HG03045 (cell line): ENCODE measurements around the gene LPIN1.

ENCODE experiments used
- ATAC-seq: cut with Tn5 transposase; IDR thresholded peaks from one replicate; pipeline ENCODE4 v1.9.1; 2021; ENCODE audit warnings: mild to moderate bottlenecking, moderate library complexity; ENCODE audit not compliant: unreplicated experiment

The LPIN1 gene

DNA sequence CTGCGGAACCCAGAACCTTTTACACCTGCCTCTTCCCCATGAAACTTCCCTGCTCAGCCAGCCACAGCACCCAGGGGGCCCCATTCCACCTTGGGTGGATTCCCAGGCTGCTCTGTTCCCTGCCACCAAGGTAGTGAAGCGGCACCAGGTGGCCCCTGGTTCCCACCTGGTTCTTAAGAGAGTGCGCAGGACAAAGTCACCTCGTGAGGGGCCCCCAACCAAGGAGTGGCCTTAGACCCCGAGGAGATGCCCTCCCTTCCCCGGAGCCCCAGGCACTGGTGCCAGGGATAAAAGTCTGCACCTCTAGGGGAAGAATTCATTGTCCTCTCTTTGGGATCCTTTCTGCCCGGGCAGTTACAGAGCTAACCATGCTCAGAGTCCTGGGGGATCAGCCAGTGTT lies 3.1 kb upstream of the LPIN1 start:
- no peak for ATAC-seq

- peak; percentile 57 for ATAC-seq
Observed at GRCh38 chr2:11743846-11744553, 2.4 kb upstream of the LPIN1 start.

GRCh38 chr2:11744631-11745394 lies 1.6 kb upstream of the LPIN1 start:
- ATAC-seq = no peak

- no peak for ATAC-seq
Observed at GRCh38 chr2:11745613-11746375, 638 bp upstream of the LPIN1 start.

DNA sequence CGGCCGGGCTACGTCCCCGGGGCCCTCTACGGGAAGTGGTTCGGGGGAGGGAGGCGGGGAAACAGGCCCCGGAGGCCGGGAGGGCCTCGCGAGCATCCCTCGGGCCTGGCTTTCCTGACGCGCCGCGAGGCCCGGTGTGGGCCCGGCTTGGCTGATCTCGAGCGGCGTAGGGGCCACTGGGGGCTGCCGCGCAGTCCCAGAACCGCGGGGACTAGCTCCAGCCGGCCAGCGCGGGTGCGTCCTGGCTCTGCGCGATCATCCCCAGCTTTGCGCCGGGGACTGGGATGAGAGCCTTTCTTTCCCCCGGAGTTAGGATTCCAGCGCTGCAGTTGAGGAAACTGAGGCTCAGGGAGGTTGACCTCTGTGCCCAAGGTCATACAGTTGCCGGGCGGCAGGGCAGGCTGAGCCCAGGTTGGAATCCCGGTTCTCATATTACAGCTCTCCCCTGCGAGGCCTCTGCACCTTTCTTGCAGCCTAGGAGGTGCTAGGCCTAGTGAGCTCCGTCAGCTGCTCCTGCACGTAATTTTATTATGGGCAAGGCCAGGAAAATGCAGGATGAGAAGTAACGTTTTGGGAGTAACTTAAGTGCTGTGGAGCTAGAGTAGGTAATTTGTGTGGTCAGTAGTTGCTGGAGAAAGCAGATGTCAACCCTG lies 501 bp downstream of the LPIN1 start:
- no peak for ATAC-seq

- ATAC-seq = no peak
Observed at GRCh38 chr2:11748018-11748860, 1.8 kb downstream of the LPIN1 start.

- no peak for ATAC-seq
Observed at GRCh38 chr2:11748861-11749645, 2.6 kb downstream of the LPIN1 start.

DNA sequence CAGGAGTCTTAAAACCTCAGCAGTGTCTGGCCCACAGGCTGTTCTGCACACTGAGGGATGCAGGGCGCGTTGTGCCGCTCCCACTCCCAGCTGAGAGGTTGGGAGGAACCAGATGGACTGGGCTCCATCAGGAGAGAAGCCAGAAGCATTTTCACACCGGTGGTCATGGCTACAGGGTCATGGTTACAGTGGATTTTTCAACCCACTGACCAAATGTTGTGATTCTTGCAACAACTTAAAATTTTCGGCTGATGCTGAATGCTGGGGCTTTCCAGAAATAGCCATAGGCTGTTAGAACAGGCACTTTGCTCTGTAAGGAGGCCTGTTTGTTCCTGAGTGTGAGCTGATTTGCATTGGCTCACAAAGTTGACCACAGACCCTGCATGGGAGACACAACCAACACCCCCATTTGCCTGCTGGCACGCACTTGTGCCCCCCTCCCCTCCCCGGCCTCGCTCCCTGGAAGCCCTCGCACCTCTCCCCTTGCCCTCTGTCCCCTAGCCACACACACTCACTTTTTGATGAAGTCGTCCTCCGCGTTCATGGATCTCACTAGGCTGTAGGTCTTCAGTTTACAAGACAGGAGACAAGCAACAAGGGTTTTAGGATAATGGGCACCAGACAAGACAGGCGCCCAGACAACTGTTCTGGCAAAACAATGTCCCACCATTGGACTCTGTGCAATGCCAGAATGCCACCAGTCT lies 3.4 kb downstream of the LPIN1 start:
- ATAC-seq = peak; percentile 16

DNA sequence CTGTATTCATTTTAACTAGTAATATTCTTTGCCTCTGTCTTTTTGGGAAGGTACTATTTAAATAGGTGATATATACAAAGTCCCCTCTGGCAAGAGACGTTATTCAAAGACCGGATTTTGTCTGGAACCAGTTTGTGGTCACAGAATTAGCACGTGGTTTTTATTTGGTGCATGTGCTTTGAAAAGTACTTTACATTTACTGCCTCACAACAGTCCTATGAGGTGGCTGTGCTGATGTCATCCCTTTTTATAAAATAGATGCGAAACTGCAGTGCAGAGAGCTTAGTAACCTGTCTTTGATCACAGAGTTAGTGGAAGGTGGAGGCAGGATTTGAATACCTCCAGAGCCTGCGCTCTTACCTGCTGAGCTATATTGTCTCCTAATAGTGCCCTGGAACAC lies 4.0 kb downstream of the LPIN1 start:
- ATAC-seq = peak; percentile 29

GRCh38 chr2:11750917-11751316 lies 4.5 kb downstream of the LPIN1 start:
- no peak for ATAC-seq

GRCh38 chr2:11752906-11753305 lies 6.5 kb downstream of the LPIN1 start:
- ATAC-seq = no peak

DNA sequence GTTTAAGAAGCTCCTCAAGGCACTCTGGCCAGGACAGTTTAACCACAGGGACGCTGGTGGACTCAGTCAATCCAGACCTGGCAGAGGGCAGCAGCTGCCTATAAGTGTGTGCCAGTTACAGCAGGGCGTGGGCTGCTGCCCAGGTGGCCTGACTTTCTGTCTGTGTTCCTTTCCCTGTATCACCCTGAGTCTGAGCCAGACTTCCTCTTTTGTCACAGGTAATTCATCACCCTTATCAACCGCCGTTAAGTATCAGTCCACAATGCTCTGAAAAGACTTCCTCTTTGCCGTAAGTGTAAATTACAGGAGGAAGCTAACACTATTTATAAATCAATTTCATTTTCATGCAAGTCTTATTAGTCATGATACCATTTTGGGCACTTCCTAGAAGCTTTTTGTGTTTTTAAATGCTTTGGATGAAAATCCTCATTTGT lies 7.0 kb downstream of the LPIN1 start:
- peak; percentile 69 for ATAC-seq

DNA sequence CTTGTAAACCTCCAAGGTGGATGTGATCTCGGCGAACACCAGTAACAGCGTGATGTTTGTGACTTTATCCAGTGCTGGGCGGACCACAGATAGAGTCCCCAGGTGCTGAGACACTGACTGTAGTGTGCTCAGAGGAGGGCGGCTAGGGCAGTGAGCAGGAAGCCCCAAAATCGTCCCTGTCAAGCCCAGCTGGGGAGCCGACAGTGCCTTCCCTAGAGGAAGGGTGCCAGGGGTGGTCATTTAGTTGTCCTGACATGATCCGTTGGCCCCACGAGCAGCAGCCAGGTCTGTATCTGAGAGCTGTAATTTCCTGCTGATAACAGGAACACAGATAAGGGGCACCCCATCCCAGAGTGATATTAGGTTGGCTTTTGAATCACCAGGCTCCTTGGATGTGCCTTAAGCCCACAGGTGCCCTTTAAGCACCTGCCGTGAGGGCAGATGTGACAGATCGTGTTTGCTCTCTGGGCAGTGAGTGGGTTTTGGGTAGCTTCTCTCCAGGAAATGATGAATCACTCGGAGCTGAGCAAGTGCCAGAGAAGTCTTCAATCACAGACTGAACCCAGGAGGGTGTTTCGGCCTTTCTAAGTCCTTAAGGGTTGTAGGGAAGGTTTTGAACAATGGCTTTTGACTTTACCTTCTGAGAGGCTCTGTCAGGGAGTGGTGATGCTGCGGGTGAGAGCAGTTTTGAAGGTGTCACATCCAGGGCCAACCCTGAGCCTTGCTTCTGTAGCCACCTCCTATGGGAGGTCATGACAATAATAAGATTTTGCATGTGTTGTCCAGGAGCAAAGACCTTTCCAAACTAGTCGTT lies 7.7 kb downstream of the LPIN1 start:
- ATAC-seq = peak; percentile 36

DNA sequence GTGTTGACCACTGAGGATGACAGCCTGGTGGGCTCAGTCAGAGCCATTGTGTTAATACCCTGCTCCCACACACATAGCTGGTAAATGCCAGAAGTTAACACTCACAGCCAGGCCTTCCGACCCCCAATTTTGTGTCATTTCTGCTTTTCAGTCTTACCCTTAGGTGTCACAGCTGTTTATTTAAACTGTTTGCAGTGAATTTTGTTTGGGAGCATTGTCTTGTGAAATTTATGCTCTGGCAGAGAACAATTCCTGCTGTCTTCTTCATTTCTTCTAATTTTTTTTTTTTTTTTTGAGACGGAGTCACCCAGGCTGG lies 8.2 kb downstream of the LPIN1 start:
- no peak for ATAC-seq

- ATAC-seq = no peak
Observed at GRCh38 chr2:11757101-11757500, 10.7 kb downstream of the LPIN1 start.

- ATAC-seq = no peak
Observed at GRCh38 chr2:11758187-11758586, 11.8 kb downstream of the LPIN1 start.

DNA sequence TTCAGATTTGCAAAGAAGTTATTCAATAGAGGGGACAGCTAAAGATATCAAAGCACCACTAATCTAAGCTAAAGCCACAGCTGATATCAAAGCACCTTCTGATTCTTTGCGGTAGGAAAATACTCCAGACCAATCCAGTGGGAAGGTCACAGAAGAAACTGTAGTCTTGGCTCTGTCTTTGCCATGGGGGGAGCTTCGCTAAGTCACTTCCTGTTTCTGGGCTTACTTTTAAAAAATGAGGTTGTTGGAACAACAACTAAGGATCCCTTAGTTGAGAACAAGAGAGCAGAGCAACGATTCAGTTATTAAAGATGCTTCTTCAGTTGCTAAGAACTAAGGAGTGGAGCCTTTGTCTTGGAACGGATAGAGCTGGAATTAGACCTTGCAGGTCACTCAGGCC lies 12.2 kb downstream of the LPIN1 start:
- ATAC-seq = no peak
